K562 (cell line): ENCODE results near the gene MAK. TPM values are rescaled to one million over a fixed set of nuclear protein-coding genes. Genes with fewer than 3 reads are reported as not detected.

ENCODE experiments used
- ADNP ChIP-seq: fragments of 200-800 bp; sonication (Bioruptor generic); IDR thresholded peaks from 2 replicates; pipeline ENCODE4 v1.6.1; 2016; ENCODE audit warnings: missing genetic modification characterization, missing compliant biosample characterization
- ARHGAP35 ChIP-seq: fragments of 450-650 bp; IDR thresholded peaks from 2 replicates; pipeline ENCODE4 v1.6.1; 2018; ENCODE audit not compliant: partially characterized antibody
- ARID2 ChIP-seq: fragments of 450-650 bp; IDR thresholded peaks from 2 replicates; pipeline ENCODE4 v1.6.1; 2017; ENCODE audit warnings: antibody characterized with exemption, mild to moderate bottlenecking
- C11orf30 ChIP-seq: fragments of 450-650 bp; IDR thresholded peaks from 2 replicates; pipeline ENCODE4 v1.6.1; 2016; ENCODE audit warnings: low read depth, mild to moderate bottlenecking
- CXXC5 ChIP-seq: fragments of 250-450 bp; sonication (Bioruptor Pico); IDR thresholded peaks from 2 replicates; pipeline ENCODE4 v1.8.0; 2022; ENCODE audit warnings: inconsistent platforms, mild to moderate bottlenecking, moderate library complexity
- IRF2 ChIP-seq: sonication (generic); formaldehyde crosslinking; IDR thresholded peaks from 2 replicates; pipeline ENCODE4 v1.8.1; 2022; ENCODE audit warnings: mild to moderate bottlenecking, missing genetic modification reagents
- LCOR ChIP-seq: sonication (generic); formaldehyde crosslinking; IDR thresholded peaks from 2 replicates; pipeline ENCODE4 v1.8.0; 2022; ENCODE audit warnings: mild to moderate bottlenecking, missing genetic modification reagents
- MAFF ChIP-seq: IDR thresholded peaks from 2 replicates; pipeline ENCODE4 v1.6.1; 2012; ENCODE audit warnings: low read length, improper control_type of control experiment
- NFYB ChIP-seq: IDR thresholded peaks from 2 replicates; pipeline ENCODE4 v1.6.1; 2011; ENCODE audit warnings: mild to moderate bottlenecking, moderate library complexity; ENCODE audit not compliant: insufficient read length; ENCODE audit errors: extremely low read depth
- PHF8 ChIP-seq: fragments of 200-600 bp; sonication (generic); IDR thresholded peaks from 2 replicates; pipeline ENCODE4 v1.6.1; 2012; ENCODE audit warnings: mixed run types, mild to moderate bottlenecking, inconsistent platforms, low read length, moderate library complexity, borderline replicate concordance
- POLR2B ChIP-seq: fragments of 450-650 bp; IDR thresholded peaks from 2 replicates; pipeline ENCODE4 v1.6.1; 2018; ENCODE audit warnings: low read depth; ENCODE audit not compliant: partially characterized antibody
- STAT5B ChIP-seq: fragments of 250-450 bp; sonication (Bioruptor Pico); IDR thresholded peaks from 2 replicates; pipeline ENCODE4 v1.8.0; 2021; ENCODE audit warnings: mild to moderate bottlenecking, inconsistent platforms
- TRIM28 ChIP-seq: fragments of 450-650 bp; IDR thresholded peaks from 2 replicates; pipeline ENCODE4 v1.6.1; 2017
- ZNF717 ChIP-seq: fragments of 250-450 bp; sonication (Bioruptor Pico); IDR thresholded peaks from 2 replicates; pipeline ENCODE4 v1.5.0; 2021
- polyA plus RNA-seq, 8 experiments: library from polyadenylated mRNA; depleted of rRNA in 4 of 8; stranded (reverse) in 5 of 8; unstranded in 3 of 8; fragments of >200 nt; fragmentation: Nextera tagmentation in 2 of 8; fragmentation: Illumina TruSeq in 1 of 8; extraction: Ambion mirVana in 2 of 8; extraction: Trizol in 1 of 8; gene quantifications; 2 replicates each; pipeline versions ENCODE4 v1.2.1 to v1.2.3, GENCODE V29; 2011 to 2014; ENCODE audit warnings: inconsistent platforms in 1 of 8, missing spikeins in 1 of 8
- total RNA-seq, 7 experiments: library from RNA; depleted of rRNA in 6 of 7; stranded (reverse); fragments of >200 nt in 6 of 7; fragmentation: Illumina TruSeq in 2 of 7; extraction: Trizol in 2 of 7; gene quantifications; 2 replicates each; pipeline versions ENCODE4 v1.2.1 to v1.2.3, GENCODE V29; 2011 to 2021; ENCODE audit warnings: low replicate concordance in 1 of 7
- TF ChIP-seq, protein P1 (sequence below): fragments of 450-650 bp; formaldehyde crosslinking; IDR thresholded peaks from 2 replicates; pipeline ENCODE4 v1.4.0; 2022; ENCODE audit warnings: mild to moderate bottlenecking, moderate library complexity
- TF ChIP-seq, protein P2 (sequence below), 2 experiments: fragments of 450-650 bp; formaldehyde crosslinking in 1 of 2; IDR thresholded peaks; 2 replicates each; pipeline versions ENCODE4 v1.4.0 to v1.6.1; 2014 to 2020; ENCODE audit warnings: mild to moderate bottlenecking in 2 of 2, borderline replicate concordance in 1 of 2, low read depth in 1 of 2

Gene MAK
- total and polyA plus RNA-seq, 9 of the 15 experiments (the other 6 are each of a cell fraction or from before 2014, with no cell fraction given), result 0.25 to 1.1 (median 0.53) TPM

DNA sequence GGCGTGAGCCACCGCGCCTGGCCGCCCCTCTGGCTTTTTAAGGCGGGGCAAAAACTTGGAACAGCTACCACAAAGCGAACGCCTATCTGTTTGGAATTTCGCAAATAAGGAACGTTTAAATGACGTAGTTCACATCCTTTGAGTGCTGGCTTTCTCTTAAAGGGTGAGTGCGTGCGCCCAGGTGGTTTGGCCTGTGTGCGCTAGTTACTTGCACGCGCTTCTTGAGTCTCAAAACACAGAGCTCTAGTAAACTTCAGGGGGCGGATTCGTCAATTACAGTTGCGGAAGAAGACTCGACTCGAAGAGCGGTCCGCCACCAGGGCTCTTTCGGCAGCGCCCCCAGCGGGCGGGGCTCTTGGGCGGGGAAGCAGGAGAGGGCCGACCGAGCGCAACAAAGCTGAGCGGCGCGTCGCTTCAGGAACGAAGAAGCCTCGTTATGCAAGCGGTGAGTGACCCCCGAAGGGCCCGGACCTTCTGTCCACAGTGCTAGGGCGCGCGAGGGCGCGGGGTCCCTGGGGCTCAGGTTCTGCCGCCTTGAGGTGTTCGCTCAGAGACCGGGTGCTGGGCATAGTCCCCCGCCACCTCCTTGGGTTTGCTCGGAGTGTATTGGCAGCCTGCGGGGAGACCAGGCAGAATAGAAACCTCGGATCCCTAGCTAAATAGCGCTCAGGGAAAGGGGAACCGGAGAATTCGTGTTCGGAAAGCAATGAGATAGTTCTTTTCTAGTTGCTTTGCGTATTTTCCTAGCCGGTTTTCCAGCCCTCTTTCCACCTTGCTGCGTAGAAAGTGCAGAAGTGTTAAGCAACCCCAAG, 48.6 kb upstream of the MAK start, which contains the start of gene SYCP2L (continued):
- TF ChIP-seq, protein P1, sequence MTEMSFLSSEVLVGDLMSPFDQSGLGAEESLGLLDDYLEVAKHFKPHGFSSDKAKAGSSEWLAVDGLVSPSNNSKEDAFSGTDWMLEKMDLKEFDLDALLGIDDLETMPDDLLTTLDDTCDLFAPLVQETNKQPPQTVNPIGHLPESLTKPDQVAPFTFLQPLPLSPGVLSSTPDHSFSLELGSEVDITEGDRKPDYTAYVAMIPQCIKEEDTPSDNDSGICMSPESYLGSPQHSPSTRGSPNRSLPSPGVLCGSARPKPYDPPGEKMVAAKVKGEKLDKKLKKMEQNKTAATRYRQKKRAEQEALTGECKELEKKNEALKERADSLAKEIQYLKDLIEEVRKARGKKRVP (CRISPR knock-in tag), result no peak
- no peak for TF ChIP-seq ZNF717
- no peak for TF ChIP-seq ARHGAP35
- TF ChIP-seq ARID2, result no peak
- TF ChIP-seq LCOR (CRISPR knock-in tag), result peak; percentile 78
- TF ChIP-seq MAFF, result no peak
- peak; percentile 95 for TF ChIP-seq POLR2B
- peak; percentile 57; the same call in 1 of the 2 replicates for TF ChIP-seq C11orf30
- peak; percentile 82 for TF ChIP-seq PHF8
- TF ChIP-seq IRF2, result no peak
- TF ChIP-seq STAT5B (CRISPR knock-in tag), result no peak
- no peak for TF ChIP-seq NFYB
- TF ChIP-seq, protein P2, sequence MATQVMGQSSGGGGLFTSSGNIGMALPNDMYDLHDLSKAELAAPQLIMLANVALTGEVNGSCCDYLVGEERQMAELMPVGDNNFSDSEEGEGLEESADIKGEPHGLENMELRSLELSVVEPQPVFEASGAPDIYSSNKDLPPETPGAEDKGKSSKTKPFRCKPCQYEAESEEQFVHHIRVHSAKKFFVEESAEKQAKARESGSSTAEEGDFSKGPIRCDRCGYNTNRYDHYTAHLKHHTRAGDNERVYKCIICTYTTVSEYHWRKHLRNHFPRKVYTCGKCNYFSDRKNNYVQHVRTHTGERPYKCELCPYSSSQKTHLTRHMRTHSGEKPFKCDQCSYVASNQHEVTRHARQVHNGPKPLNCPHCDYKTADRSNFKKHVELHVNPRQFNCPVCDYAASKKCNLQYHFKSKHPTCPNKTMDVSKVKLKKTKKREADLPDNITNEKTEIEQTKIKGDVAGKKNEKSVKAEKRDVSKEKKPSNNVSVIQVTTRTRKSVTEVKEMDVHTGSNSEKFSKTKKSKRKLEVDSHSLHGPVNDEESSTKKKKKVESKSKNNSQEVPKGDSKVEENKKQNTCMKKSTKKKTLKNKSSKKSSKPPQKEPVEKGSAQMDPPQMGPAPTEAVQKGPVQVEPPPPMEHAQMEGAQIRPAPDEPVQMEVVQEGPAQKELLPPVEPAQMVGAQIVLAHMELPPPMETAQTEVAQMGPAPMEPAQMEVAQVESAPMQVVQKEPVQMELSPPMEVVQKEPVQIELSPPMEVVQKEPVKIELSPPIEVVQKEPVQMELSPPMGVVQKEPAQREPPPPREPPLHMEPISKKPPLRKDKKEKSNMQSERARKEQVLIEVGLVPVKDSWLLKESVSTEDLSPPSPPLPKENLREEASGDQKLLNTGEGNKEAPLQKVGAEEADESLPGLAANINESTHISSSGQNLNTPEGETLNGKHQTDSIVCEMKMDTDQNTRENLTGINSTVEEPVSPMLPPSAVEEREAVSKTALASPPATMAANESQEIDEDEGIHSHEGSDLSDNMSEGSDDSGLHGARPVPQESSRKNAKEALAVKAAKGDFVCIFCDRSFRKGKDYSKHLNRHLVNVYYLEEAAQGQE (IDR thresholded peaks at IDR 0.05; ENCODE audit: borderline replicate concordance), result peak; percentile 12; the same call in 1 of the 2 replicates
- TF ChIP-seq, protein P2 (CRISPR knock-in tag; IDR thresholded peaks at IDR 0.05; ENCODE audit: low read depth), result no peak; the same call in 1 of the 2 replicates
- TF ChIP-seq CXXC5 (CRISPR knock-in tag), result peak; percentile 92
- TF ChIP-seq ADNP, result peak; percentile 71
- peak; percentile 67; the same call in 1 of the 2 replicates for TF ChIP-seq TRIM28
